Measurements from ENCODE around the gene C2CD3. TPM values are rescaled to one million over a fixed set of nuclear protein-coding genes. Genes with fewer than 3 reads are reported as not detected.

C2CD3 gene
- total and polyA plus RNA-seq, 10 of the 15 experiments (the other 5 are each of a cell fraction or from before 2014, with no cell fraction given), result 2.3 to 24.0 (median 16.3) TPM

- TF ChIP-seq PRDM15 (CRISPR knock-in tag; IDR thresholded peaks at IDR 0.05) (no peak), SMARCA5 (IDR thresholded peaks at IDR 0.05) (no peak), USF1 (IDR thresholded peaks at IDR 0.05; ENCODE audit: borderline replicate concordance, extremely low read length, insufficient read depth, low read depth, low read length) (no peak), BACH1 (IDR thresholded peaks at IDR 0.05; ENCODE audit: borderline replicate concordance) (peak; percentile 69), DPF2 (IDR thresholded peaks at IDR 0.05) (no peak), ZNF384 (IDR thresholded peaks at IDR 0.05; ENCODE audit: borderline replicate concordance, low read depth, low read length) (no peak), SIX5 (IDR thresholded peaks at IDR 0.05; ENCODE audit: low read depth, low read length, severe bottlenecking) (no peak), USF2 (IDR thresholded peaks at IDR 0.05; ENCODE audit: borderline replicate concordance, low read depth, low read length) (no peak), CEBPZ (IDR thresholded peaks at IDR 0.05; ENCODE audit: low read depth, low read length) (no peak), SP1 (IDR thresholded peaks at IDR 0.05; ENCODE audit: low read depth, low read length) (no peak), POLR2A (IDR thresholded peaks at IDR 0.05; ENCODE audit: low read depth, low read length) (peak; percentile 82), POLR2AphosphoS5 (IDR thresholded peaks at IDR 0.05; ENCODE audit: low read length) (peak; percentile 88; the same call in 1 of the 2 replicates), ZNF207 (IDR thresholded peaks at IDR 0.05; ENCODE audit: borderline replicate concordance) (no peak), NRF1 (conservative IDR thresholded peaks at IDR 0.05; ENCODE audit: low read depth, low read length) (no peak), SMAD5 (IDR thresholded peaks at IDR 0.05; ENCODE audit: low read depth) (0 out of 2 replicates have a peak, but pooled peaks have one; percentile 25), PBX3 (IDR thresholded peaks at IDR 0.05; ENCODE audit: insufficient replicate concordance, low read depth, low read length) (no peak), TAF1 (IDR thresholded peaks at IDR 0.05; ENCODE audit: borderline replicate concordance, low read depth, low read length) (peak; percentile 36; the same call in 1 of the 2 replicates), CHD1 (IDR thresholded peaks at IDR 0.05; ENCODE audit: low read depth, low read length) (0 out of 2 replicates have a peak, but pooled peaks have one; percentile 82), MYB (IDR thresholded peaks at IDR 0.05; ENCODE audit: borderline replicate concordance, low read depth, low read length) (no peak), RCOR1 (conservative IDR thresholded peaks at IDR 0.05; ENCODE audit: low read depth, low read length) (no peak), ZSCAN29 (IDR thresholded peaks at IDR 0.05) (no peak), POU2F2 (IDR thresholded peaks at IDR 0.05; ENCODE audit: borderline replicate concordance, low read depth, low read length) (peak; percentile 25; the same call in 1 of the 3 replicates)
Measured at GRCh38 chr11:73982595-73982989, 188.2 kb downstream of the C2CD3 start, which contains the start of gene UCP2 (continued).
